Brain microvascular endothelial cell (primary cell): Measurements from ENCODE around the gene ZFYVE28.

Source experiments
- DNase-seq: peaks from one replicate; pipeline ENCODE4 v3.0.0-alpha.2; 2020
- H3K27ac ChIP-seq: fragments of 250-450 bp; sonication (Bioruptor Pico); 2 replicates; pipeline ENCODE4 v1.5.1; 2020; ENCODE audit warnings: mild to moderate bottlenecking, moderate library complexity
- H3K27me3 ChIP-seq: fragments of 250-450 bp; sonication (Bioruptor Pico); replicated peaks from 2 replicates; pipeline ENCODE4 v1.5.1; 2020; ENCODE audit warnings: mild to moderate bottlenecking
- H3K36me3 ChIP-seq: fragments of 250-450 bp; sonication (Bioruptor Pico); replicated peaks from 2 replicates; pipeline ENCODE4 v1.5.1; 2020; ENCODE audit warnings: mild to moderate bottlenecking
- H3K4me3 ChIP-seq: 2 replicates; pipeline ENCODE4 v1.5.1; 2011; ENCODE audit warnings: low read depth, mild to moderate bottlenecking, control low read depth, low read length, moderate library complexity
- in situ Hi-C: cut with HindIII; loops from 2 replicates; pipeline ENCODE4 v1.10.0; 2017; ENCODE audit warnings: low sequenced_read_pairs, low pct_ligation_motif_present
- TF ChIP-seq, protein P1 (sequence below): IDR thresholded peaks from 2 replicates; pipeline ENCODE4 v1.5.1; 2011; ENCODE audit warnings: low read depth, mild to moderate bottlenecking, moderate library complexity, low read length, control low read depth, inconsistent platforms; ENCODE audit errors: missing control alignments

The ZFYVE28 gene

DNA sequence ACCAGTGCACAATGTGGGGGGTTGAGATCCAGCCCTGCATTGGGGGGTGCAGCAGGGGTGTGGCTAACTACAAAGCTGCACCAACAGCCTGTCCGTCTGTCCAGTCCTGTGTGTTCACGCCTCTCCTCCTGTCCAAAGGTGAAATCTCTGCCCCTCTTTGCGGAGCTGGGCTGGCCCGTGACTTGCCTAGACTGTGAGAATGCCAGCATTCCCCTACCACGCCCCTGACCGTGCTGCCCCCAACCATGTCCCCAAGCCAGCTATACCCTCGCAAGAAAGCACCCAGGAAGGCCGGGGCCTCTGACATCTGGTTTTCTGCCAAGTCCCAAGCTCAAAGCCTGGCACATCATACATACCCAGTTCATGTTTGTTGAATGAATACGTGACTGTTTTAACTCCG lies 19.2 kb downstream of the ZFYVE28 start:
- in situ Hi-C loops = no loop called here
- Histone ChIP-seq H3K27ac (no peak overlapping the region), H3K4me3 (no peak overlapping the region), H3K27me3 (peaks cover 18% of the 10 kb centered on the region), H3K36me3 (no peaks in the 10 kb centered on the region)
- TF ChIP-seq, protein P1, sequence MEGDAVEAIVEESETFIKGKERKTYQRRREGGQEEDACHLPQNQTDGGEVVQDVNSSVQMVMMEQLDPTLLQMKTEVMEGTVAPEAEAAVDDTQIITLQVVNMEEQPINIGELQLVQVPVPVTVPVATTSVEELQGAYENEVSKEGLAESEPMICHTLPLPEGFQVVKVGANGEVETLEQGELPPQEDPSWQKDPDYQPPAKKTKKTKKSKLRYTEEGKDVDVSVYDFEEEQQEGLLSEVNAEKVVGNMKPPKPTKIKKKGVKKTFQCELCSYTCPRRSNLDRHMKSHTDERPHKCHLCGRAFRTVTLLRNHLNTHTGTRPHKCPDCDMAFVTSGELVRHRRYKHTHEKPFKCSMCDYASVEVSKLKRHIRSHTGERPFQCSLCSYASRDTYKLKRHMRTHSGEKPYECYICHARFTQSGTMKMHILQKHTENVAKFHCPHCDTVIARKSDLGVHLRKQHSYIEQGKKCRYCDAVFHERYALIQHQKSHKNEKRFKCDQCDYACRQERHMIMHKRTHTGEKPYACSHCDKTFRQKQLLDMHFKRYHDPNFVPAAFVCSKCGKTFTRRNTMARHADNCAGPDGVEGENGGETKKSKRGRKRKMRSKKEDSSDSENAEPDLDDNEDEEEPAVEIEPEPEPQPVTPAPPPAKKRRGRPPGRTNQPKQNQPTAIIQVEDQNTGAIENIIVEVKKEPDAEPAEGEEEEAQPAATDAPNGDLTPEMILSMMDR = no peak
- no peak for DNase-seq

DNA sequence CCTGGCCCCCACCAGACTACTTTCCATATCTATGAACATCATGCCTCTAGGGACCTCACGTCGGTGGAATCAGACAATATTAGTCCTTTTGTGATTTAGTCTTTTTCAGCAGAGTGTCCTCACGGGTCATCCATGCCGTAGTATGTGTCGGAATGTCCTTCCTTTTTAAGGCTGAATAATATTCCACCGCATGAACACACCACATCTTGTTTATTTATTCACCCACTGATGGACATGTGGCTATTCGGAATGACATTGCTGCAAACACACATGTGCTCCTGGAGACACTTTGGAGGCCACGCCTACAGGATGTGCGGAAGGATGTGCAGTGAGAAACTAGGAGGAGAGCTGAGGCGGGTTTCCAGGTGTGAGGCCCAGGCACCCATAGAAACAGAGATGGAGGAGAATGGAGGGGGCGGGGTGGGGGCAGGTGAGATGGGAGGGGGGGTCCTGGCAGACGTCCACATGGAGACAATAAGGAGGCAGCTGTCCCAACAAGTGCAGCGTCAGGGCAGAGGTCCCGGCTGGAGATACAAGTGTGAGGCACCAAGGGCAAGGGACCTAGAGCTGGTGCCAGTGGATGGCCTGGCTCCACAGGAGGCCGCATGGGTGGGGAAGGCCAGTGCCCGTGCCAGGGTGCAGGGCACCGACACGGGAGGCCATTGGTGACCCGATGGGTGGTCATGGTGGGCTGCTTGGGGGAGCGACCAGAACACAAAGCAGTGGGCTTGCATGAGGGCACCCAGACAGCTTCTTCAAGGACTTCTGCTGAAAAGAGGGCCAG lies 20.7 kb downstream of the ZFYVE28 start:
- TF ChIP-seq, protein P1 = no peak
- Histone ChIP-seq H3K4me3 (no peak overlapping the region), H3K27ac (no peak overlapping the region), H3K36me3 (no peaks in the 10 kb centered on the region), H3K27me3 (peaks cover 17% of the 10 kb centered on the region)
- in situ Hi-C loops = no loop called here
- no peak for DNase-seq

DNA sequence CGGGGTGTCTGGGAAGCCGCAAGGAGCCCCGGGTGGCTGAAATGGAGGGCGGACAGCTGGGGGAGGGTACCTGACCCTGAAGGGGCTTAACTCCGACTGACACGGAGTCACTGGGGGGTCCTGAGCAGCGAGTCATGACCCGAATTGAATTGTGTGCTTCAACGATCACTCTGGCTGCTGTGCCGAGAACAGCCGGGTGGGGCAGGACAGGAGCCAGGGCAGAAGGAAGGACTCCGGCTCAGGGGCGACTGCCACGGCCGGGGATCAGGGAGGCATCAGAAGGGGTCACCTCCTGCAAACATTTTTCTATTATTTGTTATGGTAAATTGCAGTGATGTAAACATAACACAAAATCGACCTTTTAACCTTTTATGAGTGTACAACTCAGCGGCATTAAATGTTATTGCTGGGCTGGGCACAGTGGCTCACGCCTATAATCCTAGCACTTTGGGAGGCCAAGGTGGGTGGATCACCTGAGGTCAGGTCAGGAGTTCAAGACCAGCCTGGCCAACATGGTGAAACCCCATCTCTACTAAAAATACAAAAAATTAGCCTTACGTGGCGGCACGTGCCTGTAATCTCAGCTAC lies 21.6 kb downstream of the ZFYVE28 start:
- Histone ChIP-seq H3K36me3 (no peaks in the 10 kb centered on the region), H3K27ac (no peak overlapping the region), H3K4me3 (no peak overlapping the region), H3K27me3 (peaks cover 15% of the 10 kb centered on the region)
- DNase-seq = no peak
- in situ Hi-C loops = no loop called here
- TF ChIP-seq, protein P1 = peak; percentile 25

DNA sequence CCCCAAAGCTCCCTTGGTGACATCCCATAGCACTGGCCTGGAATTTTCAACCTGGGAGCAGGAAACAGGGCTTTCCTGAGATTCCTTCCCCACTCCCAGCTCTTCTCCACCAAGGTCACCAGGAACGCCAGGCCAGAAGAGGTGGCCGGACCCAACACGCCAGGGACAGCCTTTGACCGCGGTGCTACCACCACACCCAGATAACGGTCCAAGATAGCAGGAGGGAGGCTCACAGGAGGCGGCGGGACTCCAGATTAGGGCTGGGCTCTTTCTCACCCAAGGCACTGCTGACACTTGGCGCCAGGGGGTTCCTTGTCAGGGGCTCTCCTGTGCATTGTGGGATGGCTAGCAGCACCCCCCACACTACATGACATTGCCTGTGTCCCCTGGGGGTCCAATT lies 22.9 kb downstream of the ZFYVE28 start:
- DNase-seq = no peak
- in situ Hi-C loops = no loop called here
- H3K36me3 ChIP-seq = no peaks in the 10 kb centered on the region
- H3K27me3 ChIP-seq = peaks cover 4% of the 10 kb centered on the region
- H3K4me3 ChIP-seq = no peak overlapping the region
- TF ChIP-seq, protein P1 = no peak
- no peak overlapping the region for H3K27ac ChIP-seq

DNA sequence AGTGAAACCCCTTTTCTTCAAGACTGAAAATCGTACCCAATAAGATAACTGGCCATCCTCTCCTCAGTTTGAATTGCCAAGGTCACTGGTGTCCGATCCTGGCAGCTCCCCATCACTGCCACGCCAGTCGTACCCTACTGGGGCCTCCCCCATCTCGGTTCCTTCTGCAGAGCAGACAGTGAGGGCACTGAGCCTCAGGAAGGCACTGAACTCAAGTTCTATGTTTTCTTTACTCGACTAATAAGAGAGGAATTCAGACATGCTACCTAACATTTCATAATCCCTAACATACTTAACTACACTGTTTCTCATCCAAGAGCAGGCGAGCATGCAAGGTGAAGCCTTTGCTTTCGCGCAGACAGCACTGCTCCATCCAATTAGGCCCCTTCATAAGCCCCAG lies 23.4 kb downstream of the ZFYVE28 start:
- in situ Hi-C loops = no loop called here
- DNase-seq = no peak
- Histone ChIP-seq H3K27me3 (peaks cover 4% of the 10 kb centered on the region), H3K4me3 (no peak overlapping the region), H3K36me3 (no peaks in the 10 kb centered on the region), H3K27ac (no peak overlapping the region)
- TF ChIP-seq, protein P1 = no peak
